IPS-18a (cell line): ENCODE measurements around the gene ENO3.

Experiments
- H3K27ac ChIP-seq: one replicate; pipeline ENCODE4 v1.5.1; 2013; ENCODE audit warnings: low read length
- H3K27me3 ChIP-seq: one replicate; pipeline ENCODE4 v1.6.1; 2013; ENCODE audit warnings: mild to moderate bottlenecking, low read length; ENCODE audit not compliant: control insufficient read depth, insufficient read depth
- H3K36me3 ChIP-seq: one replicate; pipeline ENCODE4 v1.6.1; 2013; ENCODE audit warnings: low read depth, low read length; ENCODE audit not compliant: control insufficient read depth
- H3K4me1 ChIP-seq: one replicate; pipeline ENCODE4 v1.6.1; 2013; ENCODE audit warnings: low read depth, low read length; ENCODE audit not compliant: control insufficient read depth
- H3K4me3 ChIP-seq: one replicate; pipeline ENCODE4 v1.5.1; 2013; ENCODE audit warnings: low read length
- H3K9ac ChIP-seq: one replicate; pipeline ENCODE4 v1.6.1; 2013; ENCODE audit warnings: mild to moderate bottlenecking, low read length, moderate library complexity
- H3K9me3 ChIP-seq: one replicate; pipeline ENCODE4 v1.6.1; 2013; ENCODE audit warnings: low read depth, low read length; ENCODE audit not compliant: control insufficient read depth

The ENO3 gene

DNA sequence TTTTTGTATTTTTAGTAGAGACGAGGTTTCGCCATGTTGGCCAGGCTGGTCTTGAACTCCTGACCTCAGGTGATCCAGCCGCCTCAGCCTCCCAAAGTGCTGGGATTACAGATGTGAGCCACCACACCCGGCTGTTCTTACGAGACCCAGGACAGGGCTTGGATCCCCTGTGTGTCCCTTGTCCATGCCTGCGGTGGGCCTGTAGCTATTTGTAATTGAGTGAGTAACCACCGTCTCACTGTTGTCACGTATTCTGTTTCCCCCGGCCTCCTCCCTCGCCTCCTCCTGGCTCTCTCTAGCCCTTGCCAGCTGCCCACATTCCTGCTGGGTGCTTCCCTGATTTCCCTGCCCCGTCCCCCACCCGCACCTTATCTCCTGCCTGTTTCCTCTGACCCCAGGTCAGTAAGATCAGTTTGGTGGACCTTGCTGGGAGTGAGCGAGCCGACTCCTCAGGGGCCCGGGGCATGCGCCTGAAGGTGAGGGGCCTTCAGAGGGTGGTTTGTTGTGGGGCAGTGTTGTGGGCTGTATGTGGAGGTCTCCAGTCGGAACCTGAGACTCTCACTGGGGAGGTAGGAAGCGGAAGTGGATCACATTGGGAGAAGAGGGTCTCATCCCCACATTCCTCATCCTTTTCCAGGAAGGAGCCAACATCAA, 52.4 kb downstream of the ENO3 start:
- H3K9me3 ChIP-seq, result no peaks in the 10 kb centered on the region
- no peak overlapping the region for H3K27ac ChIP-seq
- no peaks in the 10 kb centered on the region for H3K27me3 ChIP-seq
- H3K4me3 ChIP-seq, result no peak overlapping the region
- H3K9ac ChIP-seq, result no peak overlapping the region
- peaks cover 16% of the 10 kb centered on the region for H3K4me1 ChIP-seq
- peaks cover 62% of the 10 kb centered on the region for H3K36me3 ChIP-seq
